AG10803 (cell line): Measurements from ENCODE around the gene WWOX.

Experiments used
- DNase-seq: peaks from one replicate; pipeline ENCODE4 v3.0.0; 2010; ENCODE audit warnings: low read depth
- H3K4me3 ChIP-seq: 2 replicates; pipeline ENCODE4 v1.5.1; 2011; ENCODE audit warnings: mild to moderate bottlenecking, low read length, control low read depth
- CTCF ChIP-seq: conservative IDR thresholded peaks from 2 replicates; pipeline ENCODE4 v1.5.1; 2011; ENCODE audit warnings: mild to moderate bottlenecking, low read length, control low read depth, inconsistent platforms

The WWOX gene

GRCh38 chr16:78213751-78214150, 114.3 kb downstream of the WWOX start:
- H3K4me3 ChIP-seq = no peak overlapping the region
- DNase-seq = no peak
- no peak for TF ChIP-seq CTCF

DNA sequence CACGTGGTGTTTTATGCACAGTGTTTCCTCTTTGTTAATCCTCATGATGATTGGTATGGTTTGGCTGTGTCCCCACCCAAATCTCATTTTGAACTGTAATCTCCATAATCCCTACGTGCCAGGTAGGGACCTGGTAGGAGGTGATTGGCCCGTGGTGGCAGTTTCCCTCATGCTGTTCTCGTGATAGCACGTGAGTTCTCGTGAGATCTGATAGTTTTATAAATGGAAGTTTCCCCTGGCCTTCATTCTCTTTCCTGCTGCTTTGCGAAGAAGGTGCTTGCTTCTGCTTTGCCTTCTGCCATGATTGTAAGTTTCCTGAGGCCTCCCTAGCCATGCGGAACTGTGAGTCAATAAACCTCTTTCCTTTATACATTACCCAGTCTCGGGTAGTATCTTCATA, 115.8 kb downstream of the WWOX start:
- H3K4me3 ChIP-seq = no peak overlapping the region

GRCh38 chr16:78216166-78216745, 116.8 kb downstream of the WWOX start:
- no peak for DNase-seq
- no peak overlapping the region for H3K4me3 ChIP-seq
- TF ChIP-seq CTCF = no peak

More for the DNA sequence above, 115.8 kb downstream of the WWOX start:
- no peak for TF ChIP-seq CTCF
- DNase-seq = no peak

- DNase-seq = no peak
- no peak overlapping the region for H3K4me3 ChIP-seq
- no peak for TF ChIP-seq CTCF
Measured at GRCh38 chr16:78217276-78217675, 117.8 kb downstream of the WWOX start.

DNA sequence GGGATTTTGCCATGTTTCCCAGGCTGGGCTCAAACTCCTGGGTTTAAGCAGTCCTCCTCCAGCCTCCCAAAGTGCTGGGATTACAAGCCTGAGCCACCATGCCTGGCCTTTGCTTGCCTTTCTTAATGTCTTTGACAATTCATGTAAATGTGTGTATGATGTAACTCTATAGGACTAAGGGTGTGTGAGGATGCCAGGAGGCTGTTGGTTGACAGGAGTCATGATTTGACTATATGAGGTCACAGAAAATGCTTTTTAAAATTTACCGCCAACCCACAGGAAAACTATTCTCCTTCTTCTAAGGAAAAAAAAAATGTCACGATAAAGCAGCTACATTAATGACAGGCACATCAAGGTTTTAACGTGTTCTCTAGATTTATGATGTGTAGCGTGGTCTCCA, 118.8 kb downstream of the WWOX start:
- H3K4me3 ChIP-seq = no peak overlapping the region
- TF ChIP-seq CTCF = no peak
- no peak for DNase-seq

DNA sequence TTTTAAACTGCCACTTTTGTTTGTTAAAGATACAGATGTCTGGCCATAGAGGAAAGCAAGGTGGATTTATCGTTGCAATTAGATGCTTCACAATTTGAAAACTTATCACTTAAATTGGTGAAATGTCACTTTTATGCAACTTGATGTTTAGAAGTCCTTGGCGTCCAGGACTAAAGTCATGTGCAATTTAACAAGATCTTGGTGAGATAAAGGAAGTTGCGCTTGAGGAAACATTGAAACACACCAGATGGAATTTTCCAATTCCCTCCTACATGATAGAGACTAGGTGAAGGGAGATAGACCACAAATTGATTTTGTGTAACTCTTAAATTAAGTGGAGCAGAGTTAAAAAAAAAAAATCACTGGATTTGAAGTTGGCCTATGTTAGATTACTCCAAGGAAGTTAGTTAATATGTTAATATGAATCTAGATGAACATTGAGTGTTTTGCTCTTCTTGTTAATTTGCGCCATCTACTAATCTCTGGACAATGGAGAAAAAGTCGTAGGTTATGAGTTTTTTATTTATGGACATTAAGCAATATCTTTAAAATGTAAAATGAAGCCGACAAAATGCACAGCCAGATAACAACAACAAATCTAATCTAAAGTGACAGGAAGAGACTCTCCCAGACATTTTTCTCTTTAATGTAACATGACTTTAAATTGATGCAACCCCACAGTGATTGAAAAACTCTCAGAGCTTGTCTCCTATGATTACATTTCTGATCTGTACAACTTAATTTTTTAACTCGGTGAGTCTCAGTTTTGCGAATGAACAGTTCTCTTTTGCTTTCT, 119.6 kb downstream of the WWOX start:
- H3K4me3 ChIP-seq = no peak overlapping the region
- TF ChIP-seq CTCF = no peak
- DNase-seq = no peak

DNA sequence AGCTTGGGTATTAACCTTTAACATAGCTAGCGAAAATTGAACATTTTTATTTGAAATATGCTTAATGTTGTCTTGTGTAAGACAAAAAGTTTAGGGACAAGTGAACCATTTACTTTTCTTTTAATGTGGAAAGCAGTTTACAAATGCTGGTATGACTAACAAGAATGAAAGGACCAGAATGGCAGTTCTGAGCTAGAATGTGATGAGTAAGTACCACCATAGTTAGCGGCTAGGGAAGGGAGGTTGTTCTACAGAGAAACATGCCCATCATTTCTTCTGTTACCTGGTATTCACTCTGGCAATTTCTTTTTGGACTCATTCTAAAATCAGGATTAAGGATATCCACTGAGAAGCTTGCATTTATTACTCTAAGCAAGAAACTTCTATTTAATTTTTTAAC, 121.1 kb downstream of the WWOX start:
- no peak overlapping the region for H3K4me3 ChIP-seq
- no peak for DNase-seq
- TF ChIP-seq CTCF = no peak
